GM18505 (cell line): ENCODE measurements around the gene KLRB1.
"Not testable (repeated sequence)": the region's sequence is repeated elsewhere in the genome, so short reads cannot be mapped to it uniquely, and the experiment has no call there.

Source experiments
- ATAC-seq: cut with Tn5 transposase; IDR thresholded peaks from one replicate; pipeline ENCODE4 v1.9.1; 2021; ENCODE audit not compliant: unreplicated experiment
- POLR2A ChIP-seq: IDR thresholded peaks from 4 replicates; pipeline ENCODE4 v1.6.1; 2011; ENCODE audit warnings: borderline replicate concordance; ENCODE audit not compliant: insufficient read depth, insufficient read length; ENCODE audit errors: extremely low read depth

The KLRB1 gene

GRCh38 chr12:9607716-9608115 is at the start of gene KLRB1:
TSS of gene KLRB1 (minus strand) at chr12:9607916. CDS start at chr12:9607839, 77 bp downstream.
- ATAC-seq: no peak
- no peak for TF ChIP-seq POLR2A

GRCh38 chr12:9651265-9651729 is 43.6 kb upstream of the KLRB1 start:
- no peak for ATAC-seq
- TF ChIP-seq POLR2A: no peak

- TF ChIP-seq POLR2A: peak; percentile 2
- no peak for ATAC-seq
These were observed 42.4 kb upstream of the KLRB1 start for GRCh38 chr12:9650151-9650576.

- peak; percentile 45 for TF ChIP-seq POLR2A
- ATAC-seq: no peak
These were observed 41.8 kb upstream of the KLRB1 start for GRCh38 chr12:9649532-9649940.

- no peak for TF ChIP-seq POLR2A
- no peak for ATAC-seq
These were observed 41.2 kb upstream of the KLRB1 start for GRCh38 chr12:9648701-9649531.

- ATAC-seq: peak; percentile 66
- peak; percentile 77 for TF ChIP-seq POLR2A
These were observed 40.3 kb upstream of the KLRB1 start for GRCh38 chr12:9647825-9648700.

GRCh38 chr12:9646794-9647781 is 39.4 kb upstream of the KLRB1 start:
- peak; percentile 3 for ATAC-seq
- TF ChIP-seq POLR2A: no peak

GRCh38 chr12:9644985-9645551 is 37.4 kb upstream of the KLRB1 start:
- ATAC-seq: not testable (repeated sequence)

- no peak for TF ChIP-seq POLR2A
- ATAC-seq: no peak
These were observed 35.5 kb upstream of the KLRB1 start for GRCh38 chr12:9643266-9643660.

- ATAC-seq: no peak
- TF ChIP-seq POLR2A: no peak
These were observed 35.0 kb upstream of the KLRB1 start for GRCh38 chr12:9642606-9643265.

- no peak for TF ChIP-seq POLR2A
- ATAC-seq: no peak
These were observed 32.3 kb upstream of the KLRB1 start for GRCh38 chr12:9640024-9640423.

GRCh38 chr12:9636851-9637206 is 29.1 kb upstream of the KLRB1 start:
- no peak for ATAC-seq
- TF ChIP-seq POLR2A: no peak
